RWPE1 (cell line): Measurements from ENCODE around the gene VPS26B.

Source experiments
- CTCF ChIA-PET: fragments of 350-600 bp; sonication (Branson Sonifier 250); formaldehyde crosslinking; extraction: SDS; loops from one replicate; lab custom pipeline; 2021; lab: Yijun Ruan, JAX
- POLR2A ChIA-PET: fragments of 400-600 bp; formaldehyde crosslinking; extraction: SDS; loops from one replicate; lab custom pipeline; 2020; ENCODE audit warnings: antibody characterized with exemption; ENCODE audit not compliant: low non-redundant PET; lab: Yijun Ruan, JAX
- DNase-seq: peaks from one replicate; pipeline ENCODE4 v3.0.0; 2012; ENCODE audit warnings: low spot score
- H3K27ac ChIP-seq: fragments of 450-650 bp; 2 replicates; pipeline ENCODE4 v1.5.1; 2017
- CTCF ChIP-seq: fragments of 450-650 bp; conservative IDR thresholded peaks from 2 replicates; pipeline ENCODE4 v1.5.1; 2017; ENCODE audit warnings: low read depth, mild to moderate bottlenecking

VPS26B gene

GRCh38 chr11:134246100-134246499 is 21.6 kb downstream of the VPS26B start:
- no peak for DNase-seq
- no peak overlapping the region for H3K27ac ChIP-seq
- no peak for TF ChIP-seq CTCF
- CTCF ChIA-PET, result no interaction called here
- POLR2A ChIA-PET, result no interaction called here

GRCh38 chr11:134246678-134247077 is 22.2 kb downstream of the VPS26B start:
- no peak for TF ChIP-seq CTCF
- H3K27ac ChIP-seq, result no peak overlapping the region
- ChIA-PET POLR2A (no interaction called here), CTCF (no interaction called here)
- no peak for DNase-seq

GRCh38 chr11:134248910-134249480 is 24.5 kb downstream of the VPS26B start:
- ChIA-PET CTCF (no interaction called here), POLR2A (no interaction called here)
- H3K27ac ChIP-seq, result no peak overlapping the region
- no peak for TF ChIP-seq CTCF
- no peak for DNase-seq

- POLR2A ChIA-PET, result no interaction called here
- CTCF ChIA-PET, result no interaction called here
- TF ChIP-seq CTCF, result no peak
- H3K27ac ChIP-seq, result no peak overlapping the region
- DNase-seq, result no peak
Measured at GRCh38 chr11:134250246-134250645, 25.8 kb downstream of the VPS26B start.

- no peak for TF ChIP-seq CTCF
- ChIA-PET CTCF (interaction anchor here (2.1 kb wide), 1 partner anchor 11 kb away, joined by 9 read pairs; no protein-coding TSS in a partner anchor), POLR2A (interaction anchor here (1.3 kb wide), 1 partner anchor 26 kb away, joined by 3 read pairs; the partner anchor contains the start of genes NCAPD3 and VPS26B)
Measured at GRCh38 chr11:134250675-134251074, 26.2 kb downstream of the VPS26B start.

GRCh38 chr11:134252346-134253187 is 28.1 kb downstream of the VPS26B start:
- no peak for TF ChIP-seq CTCF
- H3K27ac ChIP-seq, result peak overlapping the region; percentile 67

More at GRCh38 chr11:134250675-134251074, 26.2 kb downstream of the VPS26B start:
- H3K27ac ChIP-seq, result no peak overlapping the region
- no peak for DNase-seq

More at GRCh38 chr11:134252346-134253187, 28.1 kb downstream of the VPS26B start:
- POLR2A ChIA-PET, result no interaction called here
- peak; percentile 27 for DNase-seq
- CTCF ChIA-PET, result interaction anchor here (2.1 kb wide), 1 partner anchor 9 kb away, joined by 9 read pairs; no protein-coding TSS in a partner anchor
